ENCODE results near the gene FBXO41. TPM values are rescaled to one million over a fixed set of nuclear protein-coding genes. Genes with fewer than 3 reads are reported as not detected.
A peak's percentile ranks its signal among the peaks of the same experiment; 100 is the strongest.

Gene FBXO41, protein sequence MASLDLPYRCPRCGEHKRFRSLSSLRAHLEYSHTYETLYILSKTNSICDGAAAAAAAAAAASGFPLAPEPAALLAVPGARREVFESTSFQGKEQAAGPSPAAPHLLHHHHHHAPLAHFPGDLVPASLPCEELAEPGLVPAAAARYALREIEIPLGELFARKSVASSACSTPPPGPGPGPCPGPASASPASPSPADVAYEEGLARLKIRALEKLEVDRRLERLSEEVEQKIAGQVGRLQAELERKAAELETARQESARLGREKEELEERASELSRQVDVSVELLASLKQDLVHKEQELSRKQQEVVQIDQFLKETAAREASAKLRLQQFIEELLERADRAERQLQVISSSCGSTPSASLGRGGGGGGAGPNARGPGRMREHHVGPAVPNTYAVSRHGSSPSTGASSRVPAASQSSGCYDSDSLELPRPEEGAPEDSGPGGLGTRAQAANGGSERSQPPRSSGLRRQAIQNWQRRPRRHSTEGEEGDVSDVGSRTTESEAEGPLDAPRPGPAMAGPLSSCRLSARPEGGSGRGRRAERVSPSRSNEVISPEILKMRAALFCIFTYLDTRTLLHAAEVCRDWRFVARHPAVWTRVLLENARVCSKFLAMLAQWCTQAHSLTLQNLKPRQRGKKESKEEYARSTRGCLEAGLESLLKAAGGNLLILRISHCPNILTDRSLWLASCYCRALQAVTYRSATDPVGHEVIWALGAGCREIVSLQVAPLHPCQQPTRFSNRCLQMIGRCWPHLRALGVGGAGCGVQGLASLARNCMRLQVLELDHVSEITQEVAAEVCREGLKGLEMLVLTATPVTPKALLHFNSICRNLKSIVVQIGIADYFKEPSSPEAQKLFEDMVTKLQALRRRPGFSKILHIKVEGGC
- 6.0 and 6.7 TPM in 2 replicates for polyA plus RNA-seq
- polyA minus RNA-seq = 17.5 and 18.8 TPM in 2 replicates

DNA sequence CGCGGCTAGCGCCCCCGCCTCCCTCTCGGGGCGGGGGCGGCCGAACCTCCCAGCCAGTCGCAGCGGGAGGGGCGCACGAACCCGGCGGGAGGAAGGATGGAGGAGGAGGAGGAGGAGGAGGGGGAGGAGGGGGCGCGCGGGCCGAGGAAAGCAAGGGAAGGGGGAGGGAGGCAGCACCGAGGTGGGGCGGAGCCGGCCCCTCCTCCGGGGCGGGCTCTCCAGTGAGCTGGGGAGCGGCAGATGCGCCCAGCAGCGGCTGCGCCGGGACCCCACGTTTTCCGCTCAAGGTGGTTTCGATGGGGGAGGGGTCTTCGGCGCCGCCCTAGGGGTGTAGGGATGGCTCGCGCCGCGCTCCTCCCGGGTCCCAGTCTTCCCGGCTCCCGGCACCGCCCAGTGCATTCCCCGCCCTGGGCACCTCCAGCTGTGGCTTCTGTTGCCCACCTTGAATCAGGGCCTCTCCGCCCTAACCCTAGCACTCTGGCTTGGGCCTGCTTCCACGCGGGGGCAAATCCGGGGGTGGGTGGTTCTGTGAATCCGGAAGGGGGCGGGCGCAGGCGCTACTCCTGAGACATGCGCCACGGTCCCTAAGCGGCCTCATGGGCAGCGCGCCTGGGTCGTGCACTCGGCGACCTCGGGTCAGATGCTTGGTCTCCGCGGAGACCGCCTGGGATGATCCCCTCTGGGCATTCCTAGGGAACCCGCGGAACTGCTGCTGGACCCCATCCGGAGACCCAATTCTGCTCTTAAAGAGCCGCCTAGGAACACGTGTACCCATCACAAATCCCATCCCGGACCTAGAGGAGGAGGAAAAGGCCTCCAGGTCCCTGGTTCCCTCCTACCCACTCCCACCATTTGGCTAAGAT lies at the start of gene FBXO41:
FBXO41 (minus strand) TSS at position 183 of the 863 bp plus-strand sequence. CDS start 14,848 bp downstream, outside the sequence.
- no peak for TF ChIP-seq EZH2 (IDR thresholded peaks at IDR 0.05; ENCODE audit: borderline replicate concordance, insufficient read depth, low read length, poor library complexity, severe bottlenecking)
- peak; percentile 18 for TF ChIP-seq TAF1 (IDR thresholded peaks at IDR 0.05; ENCODE audit: low read depth)
- H3K27ac ChIP-seq (ENCODE audit: low read length) = no peak within 1 kb of the TSS
- H3K27me3 ChIP-seq (ENCODE audit: insufficient read depth, low read depth, low read length) = peaks cover 51% of the 10 kb centered on the region

DNA sequence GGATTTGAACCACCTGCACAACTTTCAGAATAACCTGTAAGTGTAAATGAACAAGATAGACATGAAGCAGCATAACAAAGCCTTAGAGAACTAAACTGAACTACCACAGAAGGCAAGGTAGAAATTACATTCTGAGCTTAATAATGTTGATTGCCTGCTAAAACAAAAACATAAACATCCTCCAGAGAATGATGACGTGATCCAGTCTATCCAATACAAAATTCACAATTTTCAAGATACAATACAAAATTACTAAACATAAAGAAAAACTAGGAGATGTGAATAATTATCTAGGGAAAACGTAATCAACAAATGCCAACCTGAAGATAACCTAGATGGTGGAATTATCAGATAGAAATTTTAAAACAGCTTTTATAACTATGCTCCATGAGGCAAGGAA lies 49.8 kb upstream of the FBXO41 start:
- Histone ChIP-seq H3K9me3 (ENCODE audit: low read length) (no peaks in the 10 kb centered on the region), H2AFZ (ENCODE audit: low read depth, low read length) (no peak overlapping the region), H3K36me3 (ENCODE audit: insufficient read depth, low read length) (no peaks in the 10 kb centered on the region), H3K27ac (ENCODE audit: low read length) (no peak overlapping the region), H4K20me1 (ENCODE audit: insufficient read depth) (no peaks in the 10 kb centered on the region), H3K27me3 (ENCODE audit: insufficient read depth, low read depth, low read length) (no peaks in the 10 kb centered on the region), H3K79me2 (replicated peaks; ENCODE audit: insufficient read depth, low read length) (no peaks in the 10 kb centered on the region), H3F3A (ENCODE audit: insufficient read depth, low read length, poor library complexity, severe bottlenecking) (no peaks in the 10 kb centered on the region), H3K4me3 (ENCODE audit: low read length) (no peak overlapping the region), H3K9ac (ENCODE audit: low read length) (no peak overlapping the region), H3K9me2 (ENCODE audit: insufficient read depth, low read length) (no peaks in the 10 kb centered on the region), H3K4me2 (ENCODE audit: low read length) (no peak overlapping the region)
- TF ChIP-seq MXI1 (conservative IDR thresholded peaks at IDR 0.05; ENCODE audit: poor library complexity, severe bottlenecking) = no peak
- TF ChIP-seq EZH2 (IDR thresholded peaks at IDR 0.05; ENCODE audit: borderline replicate concordance, insufficient read depth, low read length, poor library complexity, severe bottlenecking) = no peak
- TF ChIP-seq TAF1 (IDR thresholded peaks at IDR 0.05; ENCODE audit: low read depth) = no peak
- TF ChIP-seq EP300 (conservative IDR thresholded peaks at IDR 0.05; ENCODE audit: poor library complexity, severe bottlenecking) = no peak
- TF ChIP-seq, protein P1, sequence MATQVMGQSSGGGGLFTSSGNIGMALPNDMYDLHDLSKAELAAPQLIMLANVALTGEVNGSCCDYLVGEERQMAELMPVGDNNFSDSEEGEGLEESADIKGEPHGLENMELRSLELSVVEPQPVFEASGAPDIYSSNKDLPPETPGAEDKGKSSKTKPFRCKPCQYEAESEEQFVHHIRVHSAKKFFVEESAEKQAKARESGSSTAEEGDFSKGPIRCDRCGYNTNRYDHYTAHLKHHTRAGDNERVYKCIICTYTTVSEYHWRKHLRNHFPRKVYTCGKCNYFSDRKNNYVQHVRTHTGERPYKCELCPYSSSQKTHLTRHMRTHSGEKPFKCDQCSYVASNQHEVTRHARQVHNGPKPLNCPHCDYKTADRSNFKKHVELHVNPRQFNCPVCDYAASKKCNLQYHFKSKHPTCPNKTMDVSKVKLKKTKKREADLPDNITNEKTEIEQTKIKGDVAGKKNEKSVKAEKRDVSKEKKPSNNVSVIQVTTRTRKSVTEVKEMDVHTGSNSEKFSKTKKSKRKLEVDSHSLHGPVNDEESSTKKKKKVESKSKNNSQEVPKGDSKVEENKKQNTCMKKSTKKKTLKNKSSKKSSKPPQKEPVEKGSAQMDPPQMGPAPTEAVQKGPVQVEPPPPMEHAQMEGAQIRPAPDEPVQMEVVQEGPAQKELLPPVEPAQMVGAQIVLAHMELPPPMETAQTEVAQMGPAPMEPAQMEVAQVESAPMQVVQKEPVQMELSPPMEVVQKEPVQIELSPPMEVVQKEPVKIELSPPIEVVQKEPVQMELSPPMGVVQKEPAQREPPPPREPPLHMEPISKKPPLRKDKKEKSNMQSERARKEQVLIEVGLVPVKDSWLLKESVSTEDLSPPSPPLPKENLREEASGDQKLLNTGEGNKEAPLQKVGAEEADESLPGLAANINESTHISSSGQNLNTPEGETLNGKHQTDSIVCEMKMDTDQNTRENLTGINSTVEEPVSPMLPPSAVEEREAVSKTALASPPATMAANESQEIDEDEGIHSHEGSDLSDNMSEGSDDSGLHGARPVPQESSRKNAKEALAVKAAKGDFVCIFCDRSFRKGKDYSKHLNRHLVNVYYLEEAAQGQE (IDR thresholded peaks at IDR 0.05; ENCODE audit: borderline replicate concordance) = no peak
- no peak for TF ChIP-seq RAD21 (conservative IDR thresholded peaks at IDR 0.05)
- no peak for TF ChIP-seq POLR2AphosphoS5 (IDR thresholded peaks at IDR 0.05)
- TF ChIP-seq, protein P2, sequence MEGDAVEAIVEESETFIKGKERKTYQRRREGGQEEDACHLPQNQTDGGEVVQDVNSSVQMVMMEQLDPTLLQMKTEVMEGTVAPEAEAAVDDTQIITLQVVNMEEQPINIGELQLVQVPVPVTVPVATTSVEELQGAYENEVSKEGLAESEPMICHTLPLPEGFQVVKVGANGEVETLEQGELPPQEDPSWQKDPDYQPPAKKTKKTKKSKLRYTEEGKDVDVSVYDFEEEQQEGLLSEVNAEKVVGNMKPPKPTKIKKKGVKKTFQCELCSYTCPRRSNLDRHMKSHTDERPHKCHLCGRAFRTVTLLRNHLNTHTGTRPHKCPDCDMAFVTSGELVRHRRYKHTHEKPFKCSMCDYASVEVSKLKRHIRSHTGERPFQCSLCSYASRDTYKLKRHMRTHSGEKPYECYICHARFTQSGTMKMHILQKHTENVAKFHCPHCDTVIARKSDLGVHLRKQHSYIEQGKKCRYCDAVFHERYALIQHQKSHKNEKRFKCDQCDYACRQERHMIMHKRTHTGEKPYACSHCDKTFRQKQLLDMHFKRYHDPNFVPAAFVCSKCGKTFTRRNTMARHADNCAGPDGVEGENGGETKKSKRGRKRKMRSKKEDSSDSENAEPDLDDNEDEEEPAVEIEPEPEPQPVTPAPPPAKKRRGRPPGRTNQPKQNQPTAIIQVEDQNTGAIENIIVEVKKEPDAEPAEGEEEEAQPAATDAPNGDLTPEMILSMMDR (IDR thresholded peaks at IDR 0.05; ENCODE audit: poor library complexity, severe bottlenecking) = no peak
- no peak for TF ChIP-seq SMC3 (conservative IDR thresholded peaks at IDR 0.05; ENCODE audit: poor library complexity)

More for the DNA sequence above, at the start of gene FBXO41:
- H3K4me3 ChIP-seq (ENCODE audit: low read length) = peak within 1 kb of the TSS; percentile 92
- H2AFZ ChIP-seq (ENCODE audit: low read depth, low read length) = peak within 1 kb of the TSS; percentile 76
- H3K36me3 ChIP-seq (ENCODE audit: insufficient read depth, low read length) = no peaks in the 10 kb centered on the region
- peak within 1 kb of the TSS; percentile 84 for H3K9ac ChIP-seq (ENCODE audit: low read length)
- H4K20me1 ChIP-seq (ENCODE audit: insufficient read depth) = no peaks in the 10 kb centered on the region
- H3K9me2 ChIP-seq (ENCODE audit: insufficient read depth, low read length) = no peaks in the 10 kb centered on the region
- H3K79me2 ChIP-seq (replicated peaks; ENCODE audit: insufficient read depth, low read length) = no peaks in the 10 kb centered on the region
- H3K4me2 ChIP-seq (ENCODE audit: low read length) = peak within 1 kb of the TSS; percentile 96
- no peaks in the 10 kb centered on the region for H3K9me3 ChIP-seq (ENCODE audit: low read length)
- no peaks in the 10 kb centered on the region for H3F3A ChIP-seq (ENCODE audit: insufficient read depth, low read length, poor library complexity, severe bottlenecking)

Measured in neural cell (in vitro differentiated cells).